Esophagus squamous epithelium (tissue), 5 donors: ENCODE measurements around the gene ATG9B. TPM values are rescaled to one million over a fixed set of nuclear protein-coding genes. Genes with fewer than 3 reads are reported as not detected.

Source experiments
- DNase-seq: peaks from one replicate; lab custom pipeline; 2025; lab: John Stamatoyannopoulos, UW
- H3K27ac ChIP-seq, 4 donors: fragments of 200-600 bp; sonication (generic); one replicate each; pipeline ENCODE4 v1.5.1; 2016 to 2019; ENCODE audit warnings: mild to moderate bottlenecking in 1 of 4
- H3K27me3 ChIP-seq, 4 donors: fragments of 200-600 bp; sonication (generic); 1 replicate in 3 of 4; 2 replicates in 1 of 4; pipeline versions ENCODE4 v1.5.1 to v1.6.0; 2017 to 2021; ENCODE audit warnings: antibody characterized with exemption in 1 of 4
- H3K36me3 ChIP-seq, 3 donors: fragments of 200-600 bp; sonication (generic); one replicate each; pipeline ENCODE4 v1.5.1; 2016 to 2019
- H3K4me1 ChIP-seq, 3 donors: fragments of 200-600 bp; sonication (generic); one replicate each; pipeline ENCODE4 v1.5.1; 2017 to 2019
- H3K4me3 ChIP-seq, 4 donors: fragments of 200-600 bp; sonication (generic); 1 replicate in 3 of 4; 2 replicates in 1 of 4; pipeline ENCODE4 v1.5.1; 2016 to 2019; ENCODE audit warnings: mild to moderate bottlenecking in 2 of 4, moderate library complexity in 1 of 4
- H3K9me3 ChIP-seq, 3 donors: fragments of 200-600 bp; sonication (generic); one replicate each; pipeline ENCODE4 v1.5.1; 2016 to 2019
- CTCF ChIP-seq, 6 experiments: fragments of 450-650 bp in 4 of 6; fragments of 200-600 bp in 2 of 6; sonication (generic) in 2 of 6; IDR thresholded peaks; one replicate each; pipeline ENCODE4 v1.5.1; 2016 to 2019; ENCODE audit warnings: antibody characterized with exemption in 6 of 6, mild to moderate bottlenecking in 4 of 6, moderate library complexity in 4 of 6
- POLR2A ChIP-seq, 4 donors: fragments of 450-650 bp; IDR thresholded peaks; one replicate each; pipeline ENCODE4 v1.6.1; 2017; ENCODE audit warnings: antibody characterized with exemption in 4 of 4, mild to moderate bottlenecking in 4 of 4, moderate library complexity in 3 of 4
- WGBS, 2 donors: methylation state at CpG; one replicate each; pipeline ENCODE4 v1.1.5; 2018; 5-methylcytosine and 5-hydroxymethylcytosine counted together
- intact Hi-C: fragments of 100-400 bp; cut with DNase I; formaldehyde crosslinking; loops from one replicate; pipeline ENCODE4 v1.15.0; 2022
- total RNA-seq, 4 donors: library from RNA; depleted of rRNA; stranded (reverse); fragments of >200 nt; gene quantifications; one replicate each; pipeline ENCODE4 v1.1.0, GENCODE V29; 2016
- donor health status: DM: yes; HTN: yes; CAD: no.

Gene ATG9B
- total RNA-seq, 4 donors from 2014 or later, result 1.5 to 45.2 (median 12.8) TPM

GRCh38 chr7:150988230-150989226 is 35.8 kb downstream of the ATG9B start:
- Histone ChIP-seq H3K27ac (peak overlapping the region in 3 of 4 donors; percentile 22 to 75 (median 30)), H3K9me3 (peaks cover 0 to 23% (median 9%) of the 10 kb centered on the region in 3 donors), H3K27me3 (peaks cover 0 to 32% (median 0%) of the 10 kb centered on the region in 4 donors), H3K36me3 (no peaks in the 10 kb centered on the region), H3K4me3 (peak overlapping the region in 1 of 4 donors; percentile 37), H3K4me1 (peaks cover 0 to 37% (median 20%) of the 10 kb centered on the region in 3 donors)
- intact Hi-C loops, result loop anchor here (5.0 kb wide), 1 partner anchor 91 kb away; no protein-coding TSS in a partner anchor
- TF ChIP-seq POLR2A (IDR thresholded peaks at IDR 0.05), result no peak
- peak; percentile 62 to 84 (median 75) for TF ChIP-seq CTCF (IDR thresholded peaks at IDR 0.05)
- DNase-seq, result no peak
- WGBS, 2 donors, result 27% methylated on average over 11 to 12 of the region's 31 CpGs

- Histone ChIP-seq H3K4me1 (peaks cover 0 to 26% (median 20%) of the 10 kb centered on the region in 3 donors), H3K4me3 (no peak overlapping the region), H3K27me3 (peaks cover 0 to 50% (median 0%) of the 10 kb centered on the region in 4 donors), H3K27ac (no peak overlapping the region), H3K9me3 (peaks cover 0 to 23% (median 9%) of the 10 kb centered on the region in 3 donors), H3K36me3 (no peaks in the 10 kb centered on the region)
- TF ChIP-seq POLR2A (IDR thresholded peaks at IDR 0.05) (no peak), CTCF (IDR thresholded peaks at IDR 0.05) (no peak)
- WGBS, 2 donors, result no CpG with 5 or more reads among the region's 5 CpGs
- intact Hi-C loops, result loop anchor here (5.0 kb wide), 1 partner anchor 89 kb away; no protein-coding TSS in a partner anchor
- DNase-seq, result no peak
These were observed 37.7 kb downstream of the ATG9B start for GRCh38 chr7:150986556-150986955.

- TF ChIP-seq POLR2A (IDR thresholded peaks at IDR 0.05) (no peak), CTCF (IDR thresholded peaks at IDR 0.05) (peak in 5 of 6 experiments; percentile 28 to 60 (median 48))
These were observed 38.2 kb downstream of the ATG9B start for GRCh38 chr7:150986099-150986512.

GRCh38 chr7:150983893-150984368 is 40.4 kb downstream of the ATG9B start:
- 8 to 17% methylated on average over 2 of the region's 2 CpGs for WGBS, 2 donors
- Histone ChIP-seq H3K4me3 (no peak overlapping the region), H3K36me3 (no peaks in the 10 kb centered on the region), H3K9me3 (no peaks in the 10 kb centered on the region), H3K4me1 (peaks cover 6 to 25% (median 9%) of the 10 kb centered on the region in 3 donors), H3K27me3 (peaks cover 0 to 75% (median 0%) of the 10 kb centered on the region in 4 donors), H3K27ac (no peak overlapping the region)
- no peak for DNase-seq
- TF ChIP-seq CTCF (IDR thresholded peaks at IDR 0.05) (no peak), POLR2A (IDR thresholded peaks at IDR 0.05) (no peak)
- intact Hi-C loops, result no loop called here

More at GRCh38 chr7:150986099-150986512, 38.2 kb downstream of the ATG9B start:
- no peak overlapping the region for H3K4me3 ChIP-seq
- H3K27me3 ChIP-seq, result peaks cover 0 to 54% (median 0%) of the 10 kb centered on the region in 4 donors
- H3K36me3 ChIP-seq, result no peaks in the 10 kb centered on the region
- H3K9me3 ChIP-seq, result peaks cover 0 to 18% (median 9%) of the 10 kb centered on the region in 3 donors
- DNase-seq, result no peak
- no peak overlapping the region for H3K27ac ChIP-seq
- H3K4me1 ChIP-seq, result peaks cover 0 to 26% (median 20%) of the 10 kb centered on the region in 3 donors
- intact Hi-C loops, result loop anchor here (5.0 kb wide), 1 partner anchor 89 kb away; no protein-coding TSS in a partner anchor
- 40% methylated on average over 1 of the region's 16 CpGs; no CpG with 5 or more reads in 1 of the 2 donors for WGBS, 2 donors
